NCI-H1092 (cell line): ENCODE measurements around the gene PSKH1.
"Not testable (repeated sequence)": the region's sequence is repeated elsewhere in the genome, so short reads cannot be mapped to it uniquely, and the experiment has no call there.

ENCODE experiments used
- DNase-seq: peaks from one replicate; lab custom pipeline; 2025; lab: John Stamatoyannopoulos, UW

The PSKH1 gene

GRCh38 chr16:67926181-67926750 is 33.2 kb downstream of the PSKH1 start:
- peak; percentile 90 for DNase-seq

- no peak for DNase-seq
These were observed 34.3 kb downstream of the PSKH1 start for GRCh38 chr16:67927131-67927941.

- DNase-seq = no peak
These were observed 35.1 kb downstream of the PSKH1 start for GRCh38 chr16:67928147-67928546.

- DNase-seq = peak; percentile 63
These were observed 35.7 kb downstream of the PSKH1 start for GRCh38 chr16:67928561-67929364.

GRCh38 chr16:67930191-67930590 is 37.1 kb downstream of the PSKH1 start:
- no peak for DNase-seq

GRCh38 chr16:67930678-67931211 is 37.7 kb downstream of the PSKH1 start:
- no peak for DNase-seq

- DNase-seq = no peak
These were observed 38.8 kb downstream of the PSKH1 start, which contains the start of gene CTRL for GRCh38 chr16:67931712-67932461. CTRL (minus strand) TSS chr16:67931862; CDS start chr16:67931852, 10 bp downstream.

GRCh38 chr16:67932462-67932840 is 39.4 kb downstream of the PSKH1 start:
- DNase-seq = no peak

- DNase-seq = no peak
These were observed 40.8 kb downstream of the PSKH1 start for GRCh38 chr16:67933805-67934204.

GRCh38 chr16:67934306-67935100 is 41.4 kb downstream of the PSKH1 start:
- DNase-seq = no peak

GRCh38 chr16:67935101-67935401 is 42.0 kb downstream of the PSKH1 start:
- DNase-seq = no peak

- DNase-seq = peak; percentile 98
These were observed 42.5 kb downstream of the PSKH1 start for GRCh38 chr16:67935402-67936123.

- DNase-seq = peak; percentile 33
These were observed 43.2 kb downstream of the PSKH1 start, which contains the start of gene PSMB10 for GRCh38 chr16:67936124-67936879. PSMB10 (minus strand) TSS chr16:67936850; CDS start chr16:67936749, 101 bp downstream.

- DNase-seq = no peak
These were observed 44.0 kb downstream of the PSKH1 start for GRCh38 chr16:67936880-67937605.

GRCh38 chr16:67937713-67938112 is 44.7 kb downstream of the PSKH1 start:
- not testable (repeated sequence) for DNase-seq

GRCh38 chr16:67939507-67940445 is 46.7 kb downstream of the PSKH1 start:
- DNase-seq = no peak

- no peak for DNase-seq
These were observed 47.5 kb downstream of the PSKH1 start for GRCh38 chr16:67940446-67941089.
